DND-41 (cell line): ENCODE measurements around the gene DPYSL3.

Experiments
- ATAC-seq: fragments of 200-7000 bp; cut with Tn5 transposase; 3 replicates; pipeline ENCODE4 v1.9.1; 2021; ENCODE audit warnings: low read depth; ENCODE audit not compliant: insufficient read depth
- DNase-seq: peaks from one replicate; pipeline ENCODE4 v3.0.0-alpha.2; 2020
- H2AFZ ChIP-seq: 2 replicates; pipeline ENCODE4 v1.6.0; 2012; ENCODE audit warnings: low read depth, low read length
- H3K27ac ChIP-seq: 2 replicates; pipeline ENCODE4 v1.5.1; 2012; ENCODE audit warnings: low read length, inconsistent platforms
- H3K27me3 ChIP-seq: fragments of 200-600 bp; sonication (generic); 2 replicates; pipeline ENCODE4 v1.6.0; 2012; ENCODE audit warnings: low read length, mild to moderate bottlenecking, inconsistent platforms; ENCODE audit not compliant: insufficient read depth, poor library complexity
- H3K36me3 ChIP-seq: 2 replicates; pipeline ENCODE4 v1.5.1; 2012; ENCODE audit warnings: low read length, inconsistent platforms; ENCODE audit not compliant: insufficient read depth
- H3K4me1 ChIP-seq: 2 replicates; pipeline ENCODE4 v1.5.1; 2012; ENCODE audit warnings: mild to moderate bottlenecking, low read length; ENCODE audit not compliant: insufficient read depth
- H3K4me2 ChIP-seq: 2 replicates; pipeline ENCODE4 v1.6.0; 2012; ENCODE audit warnings: mild to moderate bottlenecking, moderate library complexity, low read length, inconsistent platforms; ENCODE audit not compliant: insufficient read depth
- H3K4me3 ChIP-seq, 2 experiments: fragments of 200-600 bp in 1 of 2; shearing (Covaris generic) in 1 of 2; 2 replicates each; pipeline ENCODE4 v1.5.1; 2012 to 2016; ENCODE audit warnings: inconsistent platforms in 2 of 2, low read length in 2 of 2, mild to moderate bottlenecking in 2 of 2, low read depth in 1 of 2, moderate library complexity in 1 of 2
- H3K79me2 ChIP-seq: 2 replicates; pipeline ENCODE4 v1.6.0; 2012; ENCODE audit warnings: low read length, inconsistent platforms; ENCODE audit not compliant: insufficient read depth
- H3K9ac ChIP-seq: 2 replicates; pipeline ENCODE4 v1.6.0; 2012; ENCODE audit warnings: low read depth, mild to moderate bottlenecking, inconsistent platforms, low read length, moderate library complexity
- H3K9me3 ChIP-seq: 2 replicates; pipeline ENCODE4 v1.5.1; 2012; ENCODE audit warnings: low read length, moderate library complexity, mild to moderate bottlenecking, inconsistent platforms; ENCODE audit not compliant: insufficient read depth, severe bottlenecking
- H4K20me1 ChIP-seq: 2 replicates; pipeline ENCODE4 v1.6.0; 2012; ENCODE audit warnings: low read length; ENCODE audit not compliant: insufficient read depth
- CTCF ChIP-seq: IDR thresholded peaks from 2 replicates; pipeline ENCODE4 v1.5.1; 2012; ENCODE audit warnings: borderline replicate concordance, low read length, moderate library complexity, mild to moderate bottlenecking; ENCODE audit not compliant: poor library complexity, severe bottlenecking; ENCODE audit errors: extremely low read depth
- EZH2 ChIP-seq: IDR thresholded peaks from 3 replicates; pipeline ENCODE4 v1.6.1; 2012; ENCODE audit warnings: borderline replicate concordance, low read depth, mild to moderate bottlenecking, moderate library complexity, low read length, inconsistent platforms; ENCODE audit not compliant: severe bottlenecking

DPYSL3 gene

GRCh38 chr5:147472664-147473475 lies 37.0 kb downstream of the DPYSL3 start:
- Histone ChIP-seq H3K9me3 (no peaks in the 10 kb centered on the region), H3K4me2 (no peak overlapping the region), H3K36me3 (no peaks in the 10 kb centered on the region), H4K20me1 (no peaks in the 10 kb centered on the region), H3K79me2 (no peaks in the 10 kb centered on the region), H3K9ac (no peak overlapping the region), H3K4me3 (no peak overlapping the region), H2AFZ (no peak overlapping the region), H3K27ac (no peak overlapping the region), H3K4me1 (no peaks in the 10 kb centered on the region), H3K27me3 (no peaks in the 10 kb centered on the region)
- no peak for DNase-seq
- no peak for TF ChIP-seq CTCF
- TF ChIP-seq EZH2, result no peak
- ATAC-seq, result no peak

- no peaks in the 10 kb centered on the region for H4K20me1 ChIP-seq
- no peak overlapping the region for H3K9ac ChIP-seq
- no peak for ATAC-seq
- no peaks in the 10 kb centered on the region for H3K9me3 ChIP-seq
- H3K79me2 ChIP-seq, result no peaks in the 10 kb centered on the region
- H3K4me2 ChIP-seq, result no peak overlapping the region
- H3K4me3 ChIP-seq, result no peak overlapping the region
- TF ChIP-seq EZH2 (no peak), CTCF (no peak)
- H3K4me1 ChIP-seq, result no peaks in the 10 kb centered on the region
- no peaks in the 10 kb centered on the region for H3K36me3 ChIP-seq
- H2AFZ ChIP-seq, result no peak overlapping the region
- no peaks in the 10 kb centered on the region for H3K27me3 ChIP-seq
- DNase-seq, result no peak
- H3K27ac ChIP-seq, result no peak overlapping the region
These were observed 41.8 kb downstream of the DPYSL3 start for GRCh38 chr5:147467973-147468508.

- Histone ChIP-seq H2AFZ (no peak overlapping the region), H3K27ac (no peak overlapping the region), H3K4me2 (no peak overlapping the region), H3K4me1 (no peaks in the 10 kb centered on the region), H3K79me2 (no peaks in the 10 kb centered on the region), H3K27me3 (no peaks in the 10 kb centered on the region), H3K9ac (no peak overlapping the region), H3K9me3 (no peaks in the 10 kb centered on the region), H4K20me1 (no peaks in the 10 kb centered on the region), H3K36me3 (no peaks in the 10 kb centered on the region), H3K4me3 (no peak overlapping the region)
- no peak for TF ChIP-seq CTCF
- no peak for TF ChIP-seq EZH2
- ATAC-seq (no peak), DNase-seq (no peak)
These were observed 43.4 kb downstream of the DPYSL3 start for GRCh38 chr5:147466360-147466980.
